Measurements from ENCODE around the gene FKTN.
"Not testable (repeated sequence)": the region's sequence is repeated elsewhere in the genome, so short reads cannot be mapped to it uniquely, and the experiment has no call there.

DNA sequence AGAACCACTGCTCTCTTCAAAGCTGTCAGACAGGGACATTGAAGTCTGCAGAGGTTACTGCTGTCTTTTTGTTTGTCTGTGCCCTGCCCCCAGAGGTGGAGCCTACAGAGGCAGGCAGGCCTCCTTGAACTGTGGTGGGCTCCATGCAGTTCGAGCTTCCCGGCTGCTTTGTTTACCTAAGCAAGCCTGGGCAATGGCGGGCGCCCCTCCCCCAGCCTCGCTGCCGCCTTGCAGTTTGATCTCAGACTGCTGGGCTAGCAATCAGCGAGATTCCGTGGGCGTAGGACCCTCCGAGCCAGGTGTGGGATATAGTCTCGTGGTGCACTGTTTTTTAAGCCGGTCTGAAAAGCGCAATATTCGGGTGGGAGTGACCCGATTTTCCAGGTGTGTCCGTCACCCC is 23.6 kb downstream of the FKTN start:
- TF ChIP-seq, protein P1, sequence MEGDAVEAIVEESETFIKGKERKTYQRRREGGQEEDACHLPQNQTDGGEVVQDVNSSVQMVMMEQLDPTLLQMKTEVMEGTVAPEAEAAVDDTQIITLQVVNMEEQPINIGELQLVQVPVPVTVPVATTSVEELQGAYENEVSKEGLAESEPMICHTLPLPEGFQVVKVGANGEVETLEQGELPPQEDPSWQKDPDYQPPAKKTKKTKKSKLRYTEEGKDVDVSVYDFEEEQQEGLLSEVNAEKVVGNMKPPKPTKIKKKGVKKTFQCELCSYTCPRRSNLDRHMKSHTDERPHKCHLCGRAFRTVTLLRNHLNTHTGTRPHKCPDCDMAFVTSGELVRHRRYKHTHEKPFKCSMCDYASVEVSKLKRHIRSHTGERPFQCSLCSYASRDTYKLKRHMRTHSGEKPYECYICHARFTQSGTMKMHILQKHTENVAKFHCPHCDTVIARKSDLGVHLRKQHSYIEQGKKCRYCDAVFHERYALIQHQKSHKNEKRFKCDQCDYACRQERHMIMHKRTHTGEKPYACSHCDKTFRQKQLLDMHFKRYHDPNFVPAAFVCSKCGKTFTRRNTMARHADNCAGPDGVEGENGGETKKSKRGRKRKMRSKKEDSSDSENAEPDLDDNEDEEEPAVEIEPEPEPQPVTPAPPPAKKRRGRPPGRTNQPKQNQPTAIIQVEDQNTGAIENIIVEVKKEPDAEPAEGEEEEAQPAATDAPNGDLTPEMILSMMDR (conservative IDR thresholded peaks at IDR 0.05) = not testable (repeated sequence)
- TF ChIP-seq ZFX (IDR thresholded peaks at IDR 0.05) = not testable (repeated sequence)

Data from C4-2B (cell line).